ENCODE measurements around the gene ERCC2.

Gene ERCC2

GRCh38 chr19:45358213-45358792 lies 12.1 kb downstream of the ERCC2 start:
- H3K27ac ChIP-seq: no peak overlapping the region
- TF ChIP-seq CTCF (conservative IDR thresholded peaks at IDR 0.05): no peak

GRCh38 chr19:45357445-45357783 lies 13.0 kb downstream of the ERCC2 start:
- no peak for TF ChIP-seq CTCF (conservative IDR thresholded peaks at IDR 0.05)
- no peak overlapping the region for H3K27ac ChIP-seq

GRCh38 chr19:45356760-45357444 lies 13.5 kb downstream of the ERCC2 start:
- no peak for TF ChIP-seq CTCF (conservative IDR thresholded peaks at IDR 0.05)
- H3K27ac ChIP-seq: no peak overlapping the region

- TF ChIP-seq CTCF (conservative IDR thresholded peaks at IDR 0.05): no peak
- H3K27ac ChIP-seq: no peak overlapping the region
These were observed 14.5 kb downstream of the ERCC2 start for GRCh38 chr19:45355910-45356309.

- no peak for TF ChIP-seq CTCF (conservative IDR thresholded peaks at IDR 0.05)
- H3K27ac ChIP-seq: no peak overlapping the region
These were observed 15.0 kb downstream of the ERCC2 start for GRCh38 chr19:45355402-45355801.

- no peak for TF ChIP-seq CTCF (conservative IDR thresholded peaks at IDR 0.05)
- H3K27ac ChIP-seq: no peak overlapping the region
These were observed 16.0 kb downstream of the ERCC2 start for GRCh38 chr19:45354241-45354842.

GRCh38 chr19:45352914-45353796 lies 17.2 kb downstream of the ERCC2 start:
- TF ChIP-seq CTCF (conservative IDR thresholded peaks at IDR 0.05): no peak
- H3K27ac ChIP-seq: no peak overlapping the region

Measured in VCaP (cell line).